ENCODE data around the gene PIGU.
"Not testable (repeated sequence)": the region's sequence is repeated elsewhere in the genome, so short reads cannot be mapped to it uniquely, and the experiment has no call there.

PIGU gene

GRCh38 chr20:34715384-34715783 is 38.5 kb upstream of the PIGU start:
- in situ Hi-C loops (cut with MboI; ENCODE audit: low sequenced_read_pairs, unreplicated experiment) = no loop called here
- TF ChIP-seq, protein P1, sequence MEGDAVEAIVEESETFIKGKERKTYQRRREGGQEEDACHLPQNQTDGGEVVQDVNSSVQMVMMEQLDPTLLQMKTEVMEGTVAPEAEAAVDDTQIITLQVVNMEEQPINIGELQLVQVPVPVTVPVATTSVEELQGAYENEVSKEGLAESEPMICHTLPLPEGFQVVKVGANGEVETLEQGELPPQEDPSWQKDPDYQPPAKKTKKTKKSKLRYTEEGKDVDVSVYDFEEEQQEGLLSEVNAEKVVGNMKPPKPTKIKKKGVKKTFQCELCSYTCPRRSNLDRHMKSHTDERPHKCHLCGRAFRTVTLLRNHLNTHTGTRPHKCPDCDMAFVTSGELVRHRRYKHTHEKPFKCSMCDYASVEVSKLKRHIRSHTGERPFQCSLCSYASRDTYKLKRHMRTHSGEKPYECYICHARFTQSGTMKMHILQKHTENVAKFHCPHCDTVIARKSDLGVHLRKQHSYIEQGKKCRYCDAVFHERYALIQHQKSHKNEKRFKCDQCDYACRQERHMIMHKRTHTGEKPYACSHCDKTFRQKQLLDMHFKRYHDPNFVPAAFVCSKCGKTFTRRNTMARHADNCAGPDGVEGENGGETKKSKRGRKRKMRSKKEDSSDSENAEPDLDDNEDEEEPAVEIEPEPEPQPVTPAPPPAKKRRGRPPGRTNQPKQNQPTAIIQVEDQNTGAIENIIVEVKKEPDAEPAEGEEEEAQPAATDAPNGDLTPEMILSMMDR (IDR thresholded peaks at IDR 0.05; ENCODE audit: borderline replicate concordance, control extremely low read depth, extremely low read depth, insufficient read depth, missing control alignments) = no peak
- DNase-seq (ENCODE audit: low spot score) = no peak

DNA sequence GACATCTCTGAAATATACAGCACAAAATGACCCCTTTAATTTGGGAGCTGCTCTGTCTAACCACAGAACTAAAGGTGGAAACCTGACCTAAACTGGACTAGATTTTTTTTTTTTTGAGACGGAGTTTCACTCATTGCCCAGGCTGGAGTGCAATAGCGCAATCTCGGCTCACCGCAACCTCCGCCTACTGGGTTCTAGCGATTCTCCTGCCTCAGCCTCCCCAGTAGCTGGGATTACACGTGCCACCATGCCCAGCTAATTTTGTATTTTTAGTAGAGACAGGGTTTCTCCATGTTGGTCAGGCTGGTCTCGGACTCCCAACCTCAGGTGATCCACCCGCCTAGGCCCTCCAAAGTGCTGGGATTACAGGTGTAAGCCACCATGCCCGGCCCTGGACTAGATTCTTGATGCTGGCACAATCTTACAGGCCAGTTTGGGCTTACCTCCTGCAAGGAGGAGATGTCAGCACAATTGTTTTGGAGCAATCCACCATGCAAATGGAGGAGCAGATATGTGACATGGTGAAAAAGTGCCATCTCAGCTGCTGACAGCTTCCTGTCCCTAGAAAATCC is 37.1 kb upstream of the PIGU start:
- in situ Hi-C loops (cut with MboI; ENCODE audit: low sequenced_read_pairs, unreplicated experiment); DNase-seq (ENCODE audit: low spot score): not testable (repeated sequence)

GRCh38 chr20:34713194-34713943 is 36.5 kb upstream of the PIGU start:
- DNase-seq (ENCODE audit: low spot score) = no peak
- in situ Hi-C loops (cut with MboI; ENCODE audit: low sequenced_read_pairs, unreplicated experiment) = no loop called here
- TF ChIP-seq, protein P1 (IDR thresholded peaks at IDR 0.05; ENCODE audit: borderline replicate concordance, control extremely low read depth, extremely low read depth, insufficient read depth, missing control alignments) = no peak

- no peak for DNase-seq (ENCODE audit: low spot score)
- TF ChIP-seq, protein P1 (IDR thresholded peaks at IDR 0.05; ENCODE audit: borderline replicate concordance, control extremely low read depth, extremely low read depth, insufficient read depth, missing control alignments) = no peak
- in situ Hi-C loops (cut with MboI; ENCODE audit: low sequenced_read_pairs, unreplicated experiment) = no loop called here
These were observed 35.8 kb upstream of the PIGU start for GRCh38 chr20:34712525-34713192.

- DNase-seq (ENCODE audit: low spot score) = no peak
- in situ Hi-C loops (cut with MboI; ENCODE audit: low sequenced_read_pairs, unreplicated experiment) = no loop called here
- TF ChIP-seq, protein P1 (IDR thresholded peaks at IDR 0.05; ENCODE audit: borderline replicate concordance, control extremely low read depth, extremely low read depth, insufficient read depth, missing control alignments) = no peak
These were observed 35.0 kb upstream of the PIGU start for GRCh38 chr20:34711813-34712430.

- TF ChIP-seq, protein P1 (IDR thresholded peaks at IDR 0.05; ENCODE audit: borderline replicate concordance, control extremely low read depth, extremely low read depth, insufficient read depth, missing control alignments) = no peak
- no peak for DNase-seq (ENCODE audit: low spot score)
- in situ Hi-C loops (cut with MboI; ENCODE audit: low sequenced_read_pairs, unreplicated experiment) = no loop called here
These were observed 34.1 kb upstream of the PIGU start for GRCh38 chr20:34710861-34711574.

All from GM13976 (cell line).